ENCODE results near the gene PHF8.

DNA sequence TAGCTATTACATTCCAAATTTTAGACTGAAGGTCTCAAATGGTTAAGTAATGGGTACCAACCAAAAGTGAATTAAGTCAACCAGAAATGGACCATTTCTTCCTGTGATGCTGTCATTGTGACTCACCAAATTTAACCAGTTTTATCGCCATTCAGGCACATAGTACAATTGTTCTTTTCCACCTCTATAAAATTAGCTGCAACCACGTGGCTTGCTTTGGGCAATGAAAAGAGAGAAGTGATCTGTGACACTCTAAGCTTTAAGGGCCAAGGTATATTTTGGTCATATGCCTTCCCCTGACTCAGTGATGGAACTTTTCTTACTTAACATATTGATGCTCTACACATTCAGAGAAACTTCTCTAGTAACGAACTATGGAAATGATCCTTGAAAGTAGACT, 20.3 kb upstream of the PHF8 start:
- TF ChIP-seq POLR2AphosphoS5 (IDR thresholded peaks at IDR 0.05) = no peak
- TF ChIP-seq CTCF (IDR thresholded peaks at IDR 0.05) = no peak
- TF ChIP-seq POLR2A (IDR thresholded peaks at IDR 0.05; ENCODE audit: low read depth) = no peak
